Lung microvascular endothelial cell (primary cell): ENCODE results near the gene PTPRN2. TPM values are rescaled to one million over a fixed set of nuclear protein-coding genes. Genes with fewer than 3 reads are reported as not detected.
A peak's percentile ranks its signal among the peaks of the same experiment; 100 is the strongest.
"Not testable (repeated sequence)": the region's sequence is repeated elsewhere in the genome, so short reads cannot be mapped to it uniquely, and the experiment has no call there.

Source experiments
- DNase-seq, 2 donors: peaks; one replicate each; pipeline versions ENCODE4 v3.0.0 to v3.0.0-alpha.2; 2010; ENCODE audit warnings: low read depth in 2 of 2
- total RNA-seq: library from RNA; depleted of rRNA; stranded (reverse); fragments of >200 nt; gene quantifications from 2 replicates; pipeline ENCODE4 v1.2.1, GENCODE V29; 2014

PTPRN2 gene
- total RNA-seq, 1 donor from 2014 or later, result 4.6 TPM

- DNase-seq, result no peak
Observed at GRCh38 chr7:157496416-157497275, 1091.0 kb downstream of the PTPRN2 start.

GRCh38 chr7:157495594-157495993, 1092.0 kb downstream of the PTPRN2 start:
- DNase-seq, result no peak

GRCh38 chr7:157495177-157495553, 1092.5 kb downstream of the PTPRN2 start:
- no peak for DNase-seq

DNA sequence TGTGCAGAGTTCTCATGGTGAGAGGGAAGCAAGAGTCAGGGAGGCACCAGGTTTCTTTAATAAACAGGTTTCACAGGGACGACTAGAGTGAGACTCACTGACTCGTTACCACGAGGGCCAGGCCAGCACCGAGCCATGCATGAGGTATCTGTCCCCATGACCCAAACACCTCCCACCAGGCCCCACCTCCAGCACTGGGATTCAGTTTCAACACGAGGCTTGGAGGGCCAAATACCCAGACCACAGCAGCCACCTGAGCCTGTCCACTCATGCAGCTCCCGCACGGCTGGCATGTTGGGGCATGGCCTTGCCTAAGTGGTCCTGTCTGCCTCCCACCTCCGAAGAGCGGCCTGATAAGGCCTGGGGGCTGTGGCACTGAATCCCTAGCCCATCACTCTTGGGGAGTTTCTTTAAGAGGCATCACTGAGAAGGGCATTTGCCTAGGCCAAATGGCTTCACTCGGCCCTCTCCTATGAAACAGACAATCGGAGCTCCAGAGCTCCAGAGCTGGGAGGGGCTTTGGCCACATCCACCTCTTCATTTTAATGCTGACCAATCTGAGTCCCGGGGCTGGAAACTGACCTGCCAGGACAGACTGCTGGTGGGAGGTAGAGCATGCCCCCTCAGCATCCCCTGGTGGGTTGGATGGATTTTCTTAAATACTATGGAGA, 1093.0 kb downstream of the PTPRN2 start:
- no peak for DNase-seq

GRCh38 chr7:157493776-157494175, 1093.8 kb downstream of the PTPRN2 start:
- no peak for DNase-seq

DNA sequence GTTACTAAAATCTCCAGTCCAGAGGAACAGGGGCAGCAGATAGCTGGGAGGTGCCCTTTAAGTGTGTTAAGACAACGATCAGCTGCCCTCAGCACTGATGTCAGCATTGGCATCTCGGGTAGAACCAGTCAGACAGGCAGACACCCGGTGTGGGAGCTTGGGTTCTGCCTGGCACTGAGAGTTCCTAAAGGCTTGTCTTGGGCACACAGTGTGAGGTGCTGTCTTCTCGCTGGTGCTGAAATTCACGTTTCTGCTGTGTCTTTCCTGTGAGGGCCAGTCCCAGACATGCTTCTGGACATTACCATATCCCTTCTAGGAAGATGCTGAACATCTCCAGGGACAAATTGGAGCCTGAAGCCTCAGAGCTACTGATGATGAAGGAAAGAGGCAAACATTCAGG, 1094.6 kb downstream of the PTPRN2 start:
- DNase-seq, result peak in 1 of 2 donors; percentile 9

- peak in 1 of 2 donors; percentile 73 for DNase-seq
Observed at GRCh38 chr7:157490465-157490912, 1097.1 kb downstream of the PTPRN2 start.

- not testable (repeated sequence) for DNase-seq
Observed at GRCh38 chr7:157489870-157490269, 1097.8 kb downstream of the PTPRN2 start.

Other genes starting within 250 kb of the PTPRN2 start
- 5.6 and 9.6 TPM in 2 replicates for gene NCAPG2, start 117.0 kb upstream of the PTPRN2 start, total RNA-seq
- 32.9 and 42.7 TPM in 2 replicates for gene ESYT2, start 241.7 kb upstream of the PTPRN2 start, total RNA-seq